Neural cell (in vitro differentiated cells): Measurements from ENCODE around the gene ADD3. TPM values are rescaled to one million over a fixed set of nuclear protein-coding genes. Genes with fewer than 3 reads are reported as not detected.

Experiments used
- H2AFZ ChIP-seq: fragments of 200-600, 300-800 bp; sonication (generic), shearing (Covaris generic); 2 replicates; pipeline ENCODE4 v1.6.0; 2014; ENCODE audit warnings: low read depth, mild to moderate bottlenecking, antibody characterized with exemption, low read length, moderate library complexity
- H3F3A ChIP-seq: fragments of 200-600 bp; shearing (Covaris generic); 2 replicates; pipeline ENCODE4 v1.6.1; 2016; ENCODE audit warnings: mild to moderate bottlenecking, moderate library complexity, mixed read lengths, antibody characterized with exemption, low read length; ENCODE audit not compliant: insufficient read depth, poor library complexity, severe bottlenecking
- H3K27ac ChIP-seq: fragments of 200-600, 300-800 bp; sonication (generic), shearing (Covaris generic); 2 replicates; pipeline ENCODE4 v1.5.1; 2014; ENCODE audit warnings: mild to moderate bottlenecking, low read length, moderate library complexity
- H3K27me3 ChIP-seq: fragments of 300-800, 200-600 bp; sonication (generic), shearing (Covaris generic); 2 replicates; pipeline ENCODE4 v1.6.0; 2014; ENCODE audit warnings: mild to moderate bottlenecking, low read depth, low read length, moderate library complexity; ENCODE audit not compliant: insufficient read depth
- H3K36me3 ChIP-seq: fragments of 300-800, 200-600 bp; sonication (generic), shearing (Covaris generic); 2 replicates; pipeline ENCODE4 v1.5.1; 2014; ENCODE audit warnings: mild to moderate bottlenecking, antibody characterized with exemption, low read length, moderate library complexity; ENCODE audit not compliant: insufficient read depth
- H3K4me2 ChIP-seq: fragments of 300-800, 200-600 bp; sonication (generic), shearing (Covaris generic); 2 replicates; pipeline ENCODE4 v1.6.0; 2014; ENCODE audit warnings: mild to moderate bottlenecking, low read length
- H3K4me3 ChIP-seq: fragments of 300-800, 200-600 bp; sonication (generic), shearing (Covaris generic); 2 replicates; pipeline ENCODE4 v1.5.1; 2014; ENCODE audit warnings: mild to moderate bottlenecking, low read length, moderate library complexity
- H3K79me2 ChIP-seq: fragments of 200-600 bp; shearing (Covaris generic); replicated peaks from 2 replicates; pipeline ENCODE4 v1.6.0; 2014; ENCODE audit warnings: mild to moderate bottlenecking, low read length, moderate library complexity; ENCODE audit not compliant: insufficient read depth
- H3K9ac ChIP-seq: fragments of 300-800, 200-600 bp; sonication (generic), shearing (Covaris generic); 2 replicates; pipeline ENCODE4 v1.6.1; 2016; ENCODE audit warnings: mild to moderate bottlenecking, low read length, mixed read lengths
- H3K9me2 ChIP-seq: fragments of 200-600 bp; shearing (Covaris generic); 2 replicates; pipeline ENCODE4 v1.6.1; 2016; ENCODE audit warnings: mild to moderate bottlenecking, low read length, mixed read lengths; ENCODE audit not compliant: insufficient read depth
- H3K9me3 ChIP-seq: fragments of 200-600, 300-800 bp; sonication (generic), shearing (Covaris generic); 2 replicates; pipeline ENCODE4 v1.6.1; 2016; ENCODE audit warnings: mild to moderate bottlenecking, mixed run types, low read length, moderate library complexity, mixed read lengths
- H4K20me1 ChIP-seq: fragments of 200-600 bp; shearing (Covaris generic); 2 replicates; pipeline ENCODE4 v1.6.1; 2016; ENCODE audit warnings: mild to moderate bottlenecking, mixed run types; ENCODE audit not compliant: insufficient read depth
- EP300 ChIP-seq: fragments of 450-650 bp; conservative IDR thresholded peaks from 2 replicates; pipeline ENCODE4 v1.6.1; 2014; ENCODE audit warnings: antibody characterized with exemption, mild to moderate bottlenecking, moderate library complexity; ENCODE audit not compliant: poor library complexity, severe bottlenecking
- EZH2 ChIP-seq: fragments of 200-600, 300-800 bp; shearing (Covaris generic), sonication (generic); IDR thresholded peaks from 2 replicates; pipeline ENCODE4 v1.6.1; 2014; ENCODE audit warnings: antibody characterized with exemption, low read length, borderline replicate concordance, mild to moderate bottlenecking; ENCODE audit not compliant: insufficient read depth, poor library complexity, severe bottlenecking
- MXI1 ChIP-seq: fragments of 450-650 bp; conservative IDR thresholded peaks from 2 replicates; pipeline ENCODE4 v1.6.1; 2014; ENCODE audit warnings: antibody characterized with exemption, mild to moderate bottlenecking; ENCODE audit not compliant: poor library complexity, severe bottlenecking
- POLR2AphosphoS5 ChIP-seq: IDR thresholded peaks from 2 replicates; pipeline ENCODE4 v1.6.1; 2012
- RAD21 ChIP-seq: fragments of 450-650 bp; conservative IDR thresholded peaks from 2 replicates; pipeline ENCODE4 v1.6.1; 2014; ENCODE audit warnings: antibody characterized with exemption, mild to moderate bottlenecking, moderate library complexity
- SMC3 ChIP-seq: fragments of 450-650 bp; conservative IDR thresholded peaks from 2 replicates; pipeline ENCODE4 v1.6.1; 2014; ENCODE audit warnings: antibody characterized with exemption, mild to moderate bottlenecking, moderate library complexity; ENCODE audit not compliant: poor library complexity
- TAF1 ChIP-seq: IDR thresholded peaks from 2 replicates; pipeline ENCODE4 v1.6.1; 2012; ENCODE audit warnings: low read depth
- polyA plus RNA-seq: library from polyadenylated mRNA; depleted of rRNA; stranded (reverse); fragments of >200 nt; gene quantifications from 2 replicates; pipeline ENCODE4 v1.2.3, GENCODE V29; 2014
- TF ChIP-seq, protein P1 (sequence below): fragments of 450-650 bp; IDR thresholded peaks from 2 replicates; pipeline ENCODE4 v1.5.1; 2014; ENCODE audit warnings: antibody characterized with exemption, mild to moderate bottlenecking, moderate library complexity; ENCODE audit not compliant: poor library complexity, severe bottlenecking
- TF ChIP-seq, protein P2 (sequence below): IDR thresholded peaks from 2 replicates; pipeline ENCODE4 v1.6.1; 2012; ENCODE audit warnings: borderline replicate concordance

Gene ADD3
- polyA plus RNA-seq, 1 donor from 2014 or later: 40.6 TPM

DNA sequence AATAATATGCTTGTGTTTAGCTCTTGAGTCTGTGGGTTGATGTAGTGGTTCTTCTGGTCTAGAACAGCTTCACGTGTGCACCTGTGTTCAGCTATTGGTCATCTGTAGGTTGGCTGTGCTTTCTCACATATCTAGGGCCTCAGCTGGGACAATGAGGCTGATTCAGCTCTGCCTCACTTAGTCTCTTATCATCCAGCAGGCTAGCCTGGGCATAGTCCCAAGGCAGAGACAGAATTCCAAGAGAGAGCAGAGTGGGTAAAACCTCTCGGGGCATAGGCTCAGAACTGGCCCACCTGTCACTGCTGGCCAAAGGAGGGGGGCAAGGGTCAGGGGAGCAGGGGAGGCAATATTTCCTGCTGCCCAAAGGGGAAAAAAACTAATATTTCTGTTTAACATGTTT is 167.6 kb downstream of the ADD3 start:
- no peaks in the 10 kb centered on the region for H3K79me2 ChIP-seq
- H3K9ac ChIP-seq: no peak overlapping the region
- H2AFZ ChIP-seq: no peak overlapping the region
- H3K4me3 ChIP-seq: no peak overlapping the region
- no peak overlapping the region for H3K27ac ChIP-seq
- H3K36me3 ChIP-seq: no peaks in the 10 kb centered on the region
- TF ChIP-seq, protein P1, sequence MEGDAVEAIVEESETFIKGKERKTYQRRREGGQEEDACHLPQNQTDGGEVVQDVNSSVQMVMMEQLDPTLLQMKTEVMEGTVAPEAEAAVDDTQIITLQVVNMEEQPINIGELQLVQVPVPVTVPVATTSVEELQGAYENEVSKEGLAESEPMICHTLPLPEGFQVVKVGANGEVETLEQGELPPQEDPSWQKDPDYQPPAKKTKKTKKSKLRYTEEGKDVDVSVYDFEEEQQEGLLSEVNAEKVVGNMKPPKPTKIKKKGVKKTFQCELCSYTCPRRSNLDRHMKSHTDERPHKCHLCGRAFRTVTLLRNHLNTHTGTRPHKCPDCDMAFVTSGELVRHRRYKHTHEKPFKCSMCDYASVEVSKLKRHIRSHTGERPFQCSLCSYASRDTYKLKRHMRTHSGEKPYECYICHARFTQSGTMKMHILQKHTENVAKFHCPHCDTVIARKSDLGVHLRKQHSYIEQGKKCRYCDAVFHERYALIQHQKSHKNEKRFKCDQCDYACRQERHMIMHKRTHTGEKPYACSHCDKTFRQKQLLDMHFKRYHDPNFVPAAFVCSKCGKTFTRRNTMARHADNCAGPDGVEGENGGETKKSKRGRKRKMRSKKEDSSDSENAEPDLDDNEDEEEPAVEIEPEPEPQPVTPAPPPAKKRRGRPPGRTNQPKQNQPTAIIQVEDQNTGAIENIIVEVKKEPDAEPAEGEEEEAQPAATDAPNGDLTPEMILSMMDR: no peak
- TF ChIP-seq EP300: no peak
- TF ChIP-seq MXI1: no peak
- TF ChIP-seq, protein P2, sequence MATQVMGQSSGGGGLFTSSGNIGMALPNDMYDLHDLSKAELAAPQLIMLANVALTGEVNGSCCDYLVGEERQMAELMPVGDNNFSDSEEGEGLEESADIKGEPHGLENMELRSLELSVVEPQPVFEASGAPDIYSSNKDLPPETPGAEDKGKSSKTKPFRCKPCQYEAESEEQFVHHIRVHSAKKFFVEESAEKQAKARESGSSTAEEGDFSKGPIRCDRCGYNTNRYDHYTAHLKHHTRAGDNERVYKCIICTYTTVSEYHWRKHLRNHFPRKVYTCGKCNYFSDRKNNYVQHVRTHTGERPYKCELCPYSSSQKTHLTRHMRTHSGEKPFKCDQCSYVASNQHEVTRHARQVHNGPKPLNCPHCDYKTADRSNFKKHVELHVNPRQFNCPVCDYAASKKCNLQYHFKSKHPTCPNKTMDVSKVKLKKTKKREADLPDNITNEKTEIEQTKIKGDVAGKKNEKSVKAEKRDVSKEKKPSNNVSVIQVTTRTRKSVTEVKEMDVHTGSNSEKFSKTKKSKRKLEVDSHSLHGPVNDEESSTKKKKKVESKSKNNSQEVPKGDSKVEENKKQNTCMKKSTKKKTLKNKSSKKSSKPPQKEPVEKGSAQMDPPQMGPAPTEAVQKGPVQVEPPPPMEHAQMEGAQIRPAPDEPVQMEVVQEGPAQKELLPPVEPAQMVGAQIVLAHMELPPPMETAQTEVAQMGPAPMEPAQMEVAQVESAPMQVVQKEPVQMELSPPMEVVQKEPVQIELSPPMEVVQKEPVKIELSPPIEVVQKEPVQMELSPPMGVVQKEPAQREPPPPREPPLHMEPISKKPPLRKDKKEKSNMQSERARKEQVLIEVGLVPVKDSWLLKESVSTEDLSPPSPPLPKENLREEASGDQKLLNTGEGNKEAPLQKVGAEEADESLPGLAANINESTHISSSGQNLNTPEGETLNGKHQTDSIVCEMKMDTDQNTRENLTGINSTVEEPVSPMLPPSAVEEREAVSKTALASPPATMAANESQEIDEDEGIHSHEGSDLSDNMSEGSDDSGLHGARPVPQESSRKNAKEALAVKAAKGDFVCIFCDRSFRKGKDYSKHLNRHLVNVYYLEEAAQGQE: no peak
- no peak for TF ChIP-seq POLR2AphosphoS5
- TF ChIP-seq TAF1: no peak
- no peak for TF ChIP-seq RAD21
- no peak for TF ChIP-seq SMC3
- TF ChIP-seq EZH2: no peak
- peaks cover 13% of the 10 kb centered on the region for H3K27me3 ChIP-seq
- H3K9me2 ChIP-seq: no peaks in the 10 kb centered on the region
- no peaks in the 10 kb centered on the region for H3K9me3 ChIP-seq
- no peaks in the 10 kb centered on the region for H4K20me1 ChIP-seq
- no peaks in the 10 kb centered on the region for H3F3A ChIP-seq
- no peak overlapping the region for H3K4me2 ChIP-seq

DNA sequence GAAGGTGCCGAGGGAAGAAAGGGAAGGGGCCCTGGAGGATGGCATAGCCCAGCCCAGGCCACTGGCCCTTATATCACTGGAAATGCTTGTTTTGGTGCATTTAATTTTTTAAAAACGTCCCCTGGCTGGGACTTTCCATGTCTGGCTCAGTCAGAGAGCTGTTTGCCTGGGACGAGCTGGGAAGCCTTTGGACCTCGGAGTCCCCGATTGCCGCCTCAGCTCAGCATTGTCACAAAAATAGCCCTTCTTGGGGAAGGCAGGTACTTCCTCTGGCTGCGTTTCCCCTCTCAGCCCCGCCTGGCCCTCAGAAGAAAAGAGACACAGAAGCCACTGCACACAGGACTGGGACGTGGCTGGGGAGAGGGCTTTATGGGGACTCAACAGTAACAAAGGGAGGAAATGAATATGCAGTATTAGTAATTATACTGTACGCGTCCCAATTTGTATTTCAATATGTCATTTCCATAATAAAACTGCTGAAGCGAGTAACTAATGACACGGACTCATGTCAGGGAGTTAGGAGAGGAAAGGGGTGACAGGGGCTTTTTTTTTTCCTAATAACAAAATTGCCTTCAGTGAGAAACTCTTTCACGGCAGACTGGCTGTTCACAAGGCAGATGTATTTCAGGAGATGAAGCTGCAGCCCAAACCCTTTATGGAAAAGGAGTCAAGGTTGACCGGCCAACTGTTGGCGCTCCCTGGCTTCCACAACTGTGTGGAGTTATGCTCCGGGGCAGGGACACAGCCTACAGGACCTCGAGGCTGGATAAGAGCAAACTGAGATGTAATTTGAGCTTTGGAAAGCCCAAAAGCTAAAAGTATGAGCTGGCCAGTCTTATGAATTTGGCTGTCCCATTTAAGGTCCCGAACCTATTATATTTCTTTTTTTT is 168.6 kb downstream of the ADD3 start:
- Histone ChIP-seq H3K27me3 (peaks cover 3% of the 10 kb centered on the region), H2AFZ (no peak overlapping the region)

More for the DNA sequence above, 168.6 kb downstream of the ADD3 start:
- Histone ChIP-seq H3K9me2 (no peaks in the 10 kb centered on the region), H3K36me3 (no peaks in the 10 kb centered on the region), H3K9me3 (no peaks in the 10 kb centered on the region), H3K9ac (no peak overlapping the region), H3K27ac (no peak overlapping the region), H3K79me2 (no peaks in the 10 kb centered on the region), H3K4me3 (no peak overlapping the region), H3F3A (no peaks in the 10 kb centered on the region), H3K4me2 (no peak overlapping the region), H4K20me1 (no peaks in the 10 kb centered on the region)
- no peak for TF ChIP-seq EP300
- TF ChIP-seq SMC3: no peak
- TF ChIP-seq POLR2AphosphoS5: no peak
- TF ChIP-seq RAD21: no peak
- TF ChIP-seq EZH2: no peak
- TF ChIP-seq, protein P2: no peak
- no peak for TF ChIP-seq MXI1
